Measurements from ENCODE around the gene CALCB.

DNA sequence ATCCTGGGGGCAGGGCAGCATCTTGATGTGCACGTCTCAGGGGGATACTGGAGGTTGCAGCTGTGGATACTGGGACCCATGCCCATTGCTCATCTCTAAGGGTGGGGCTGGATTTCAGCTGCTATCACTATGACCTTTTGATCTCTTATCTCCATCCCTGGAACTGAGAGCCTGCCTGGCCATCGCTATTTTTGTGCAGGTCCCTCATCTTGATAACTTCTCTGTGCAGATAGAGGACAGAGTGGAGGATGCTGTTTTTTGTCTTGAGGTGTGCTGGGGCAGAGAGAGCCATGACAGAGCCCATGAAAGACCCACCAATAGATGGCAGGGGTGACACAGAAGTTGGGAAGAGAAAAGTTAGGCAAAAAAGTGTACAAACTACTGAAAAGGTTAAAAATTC is 36.2 kb downstream of the CALCB start:
- TF ChIP-seq, protein P1, sequence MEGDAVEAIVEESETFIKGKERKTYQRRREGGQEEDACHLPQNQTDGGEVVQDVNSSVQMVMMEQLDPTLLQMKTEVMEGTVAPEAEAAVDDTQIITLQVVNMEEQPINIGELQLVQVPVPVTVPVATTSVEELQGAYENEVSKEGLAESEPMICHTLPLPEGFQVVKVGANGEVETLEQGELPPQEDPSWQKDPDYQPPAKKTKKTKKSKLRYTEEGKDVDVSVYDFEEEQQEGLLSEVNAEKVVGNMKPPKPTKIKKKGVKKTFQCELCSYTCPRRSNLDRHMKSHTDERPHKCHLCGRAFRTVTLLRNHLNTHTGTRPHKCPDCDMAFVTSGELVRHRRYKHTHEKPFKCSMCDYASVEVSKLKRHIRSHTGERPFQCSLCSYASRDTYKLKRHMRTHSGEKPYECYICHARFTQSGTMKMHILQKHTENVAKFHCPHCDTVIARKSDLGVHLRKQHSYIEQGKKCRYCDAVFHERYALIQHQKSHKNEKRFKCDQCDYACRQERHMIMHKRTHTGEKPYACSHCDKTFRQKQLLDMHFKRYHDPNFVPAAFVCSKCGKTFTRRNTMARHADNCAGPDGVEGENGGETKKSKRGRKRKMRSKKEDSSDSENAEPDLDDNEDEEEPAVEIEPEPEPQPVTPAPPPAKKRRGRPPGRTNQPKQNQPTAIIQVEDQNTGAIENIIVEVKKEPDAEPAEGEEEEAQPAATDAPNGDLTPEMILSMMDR (IDR thresholded peaks at IDR 0.05; ENCODE audit: low read depth, low read length, poor library complexity, severe bottlenecking): no peak
- no peak for TF ChIP-seq EZH2phosphoT487 (IDR thresholded peaks at IDR 0.05; ENCODE audit: borderline replicate concordance, low read length)

Data from DOHH2 (cell line).